Astrocyte (in vitro differentiated cells and primary cell): ENCODE measurements around the gene RAPSN.

ENCODE experiments used
- EZH2 ChIP-seq: IDR thresholded peaks from 2 replicates; pipeline ENCODE4 v1.6.1; 2012; ENCODE audit warnings: mild to moderate bottlenecking, low read length, inconsistent platforms; ENCODE audit not compliant: insufficient read depth
- TF ChIP-seq, protein P1 (sequence below): IDR thresholded peaks from 2 replicates; pipeline ENCODE4 v1.5.1; 2011; ENCODE audit warnings: low read depth, mild to moderate bottlenecking, inconsistent platforms, low read length, moderate library complexity; ENCODE audit not compliant: insufficient read depth

GRCh38 chr11:47466701-47467250 is 17.8 kb upstream of the RAPSN start:
- TF ChIP-seq, protein P1, sequence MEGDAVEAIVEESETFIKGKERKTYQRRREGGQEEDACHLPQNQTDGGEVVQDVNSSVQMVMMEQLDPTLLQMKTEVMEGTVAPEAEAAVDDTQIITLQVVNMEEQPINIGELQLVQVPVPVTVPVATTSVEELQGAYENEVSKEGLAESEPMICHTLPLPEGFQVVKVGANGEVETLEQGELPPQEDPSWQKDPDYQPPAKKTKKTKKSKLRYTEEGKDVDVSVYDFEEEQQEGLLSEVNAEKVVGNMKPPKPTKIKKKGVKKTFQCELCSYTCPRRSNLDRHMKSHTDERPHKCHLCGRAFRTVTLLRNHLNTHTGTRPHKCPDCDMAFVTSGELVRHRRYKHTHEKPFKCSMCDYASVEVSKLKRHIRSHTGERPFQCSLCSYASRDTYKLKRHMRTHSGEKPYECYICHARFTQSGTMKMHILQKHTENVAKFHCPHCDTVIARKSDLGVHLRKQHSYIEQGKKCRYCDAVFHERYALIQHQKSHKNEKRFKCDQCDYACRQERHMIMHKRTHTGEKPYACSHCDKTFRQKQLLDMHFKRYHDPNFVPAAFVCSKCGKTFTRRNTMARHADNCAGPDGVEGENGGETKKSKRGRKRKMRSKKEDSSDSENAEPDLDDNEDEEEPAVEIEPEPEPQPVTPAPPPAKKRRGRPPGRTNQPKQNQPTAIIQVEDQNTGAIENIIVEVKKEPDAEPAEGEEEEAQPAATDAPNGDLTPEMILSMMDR = no peak
- no peak for TF ChIP-seq EZH2
